Glutamatergic neuron (in vitro differentiated cells): ENCODE measurements around the gene SLC17A7. TPM values are rescaled to one million over a fixed set of nuclear protein-coding genes. Genes with fewer than 3 reads are reported as not detected.
"Not testable (repeated sequence)": the region's sequence is repeated elsewhere in the genome, so short reads cannot be mapped to it uniquely, and the experiment has no call there.

Source experiments
- DNase-seq: peaks from one replicate; pipeline ENCODE4 v3.0.0; 2022
- H3K27ac Mint-ChIP-seq: one replicate; pipeline ENCODE4 v1.8.0; 2020; ENCODE audit warnings: mild to moderate bottlenecking, mixed read lengths, inconsistent platforms; ENCODE audit not compliant: unreplicated experiment
- H3K27me3 Mint-ChIP-seq: one replicate; pipeline ENCODE4 v1.8.0; 2020; ENCODE audit warnings: mild to moderate bottlenecking, moderate library complexity, mixed read lengths, inconsistent platforms; ENCODE audit not compliant: unreplicated experiment
- H3K36me3 Mint-ChIP-seq: one replicate; pipeline ENCODE4 v1.8.0; 2020; ENCODE audit warnings: mild to moderate bottlenecking, mixed read lengths, inconsistent platforms; ENCODE audit not compliant: unreplicated experiment
- H3K4me1 Mint-ChIP-seq: one replicate; pipeline ENCODE4 v1.8.0; 2020; ENCODE audit warnings: mild to moderate bottlenecking, low read depth, mixed read lengths, inconsistent platforms; ENCODE audit not compliant: unreplicated experiment
- H3K4me3 Mint-ChIP-seq: one replicate; pipeline ENCODE4 v1.8.0; 2020; ENCODE audit warnings: mild to moderate bottlenecking, mixed read lengths, inconsistent platforms; ENCODE audit not compliant: unreplicated experiment
- H3K9me3 Mint-ChIP-seq: one replicate; pipeline ENCODE4 v1.8.0; 2020; ENCODE audit warnings: mild to moderate bottlenecking, moderate library complexity, mixed read lengths, inconsistent platforms; ENCODE audit not compliant: unreplicated experiment
- total RNA-seq: library from RNA; stranded (reverse); fragmentation: NEBNext Ultra II Directional; extraction: Animal tissue kit (Norgen Biotek cat#: 25700); gene quantifications from one replicate; pipeline ENCODE4 v1.2.1, GENCODE V29; 2021; ENCODE audit not compliant: unreplicated experiment
- TF ChIP-seq, protein P1 (sequence below): fragments of 200-600 bp; sonication (generic); IDR thresholded peaks from one replicate; pipeline ENCODE4 v1.5.0; 2021; ENCODE audit not compliant: partially characterized antibody, unreplicated experiment

SLC17A7 gene
- total RNA-seq, 1 donor from 2014 or later: 188 TPM

DNA sequence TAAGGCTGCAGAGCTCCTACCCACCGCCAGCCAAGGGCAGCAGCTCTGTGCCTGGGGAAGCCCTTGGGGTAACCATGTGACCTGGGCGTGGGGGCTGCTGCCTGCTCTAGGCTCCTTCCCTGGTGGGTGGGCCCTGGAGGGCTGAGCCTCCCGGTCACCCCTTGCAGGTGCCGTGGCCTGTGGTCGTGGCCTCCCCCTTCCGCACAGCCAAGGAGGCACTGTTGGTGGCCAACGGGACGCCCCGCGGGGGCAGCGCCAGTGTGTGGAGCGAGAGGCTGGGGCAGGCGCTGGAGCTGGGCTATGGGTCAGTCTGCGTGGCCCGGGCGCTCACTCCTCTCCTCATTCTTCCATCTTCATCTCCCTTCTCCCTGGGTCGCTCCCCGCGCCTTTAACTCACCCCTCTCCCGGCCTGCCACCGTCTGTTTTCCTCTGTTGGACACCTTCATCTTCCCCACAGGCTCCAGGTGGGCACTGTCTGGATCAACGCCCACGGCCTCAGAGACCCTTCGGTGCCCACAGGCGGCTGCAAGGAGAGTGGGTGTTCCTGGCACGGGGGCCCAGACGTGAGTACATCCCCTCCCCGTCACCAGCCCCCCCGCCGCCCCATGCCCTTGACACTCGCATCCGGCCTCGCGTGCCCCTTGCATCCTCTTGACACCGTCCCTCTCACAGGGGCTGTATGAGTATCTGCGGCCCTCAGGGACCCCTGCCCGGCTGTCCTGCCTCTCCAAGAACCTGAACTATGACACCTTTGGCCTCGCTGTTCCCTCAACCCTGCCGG is 22.8 kb upstream of the SLC17A7 start:
- peaks cover 5% of the 10 kb centered on the region for H3K4me1 Mint-ChIP-seq
- H3K9me3 Mint-ChIP-seq: peaks cover 2% of the 10 kb centered on the region
- TF ChIP-seq, protein P1, sequence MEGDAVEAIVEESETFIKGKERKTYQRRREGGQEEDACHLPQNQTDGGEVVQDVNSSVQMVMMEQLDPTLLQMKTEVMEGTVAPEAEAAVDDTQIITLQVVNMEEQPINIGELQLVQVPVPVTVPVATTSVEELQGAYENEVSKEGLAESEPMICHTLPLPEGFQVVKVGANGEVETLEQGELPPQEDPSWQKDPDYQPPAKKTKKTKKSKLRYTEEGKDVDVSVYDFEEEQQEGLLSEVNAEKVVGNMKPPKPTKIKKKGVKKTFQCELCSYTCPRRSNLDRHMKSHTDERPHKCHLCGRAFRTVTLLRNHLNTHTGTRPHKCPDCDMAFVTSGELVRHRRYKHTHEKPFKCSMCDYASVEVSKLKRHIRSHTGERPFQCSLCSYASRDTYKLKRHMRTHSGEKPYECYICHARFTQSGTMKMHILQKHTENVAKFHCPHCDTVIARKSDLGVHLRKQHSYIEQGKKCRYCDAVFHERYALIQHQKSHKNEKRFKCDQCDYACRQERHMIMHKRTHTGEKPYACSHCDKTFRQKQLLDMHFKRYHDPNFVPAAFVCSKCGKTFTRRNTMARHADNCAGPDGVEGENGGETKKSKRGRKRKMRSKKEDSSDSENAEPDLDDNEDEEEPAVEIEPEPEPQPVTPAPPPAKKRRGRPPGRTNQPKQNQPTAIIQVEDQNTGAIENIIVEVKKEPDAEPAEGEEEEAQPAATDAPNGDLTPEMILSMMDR: no peak
- no peak overlapping the region for H3K4me3 Mint-ChIP-seq
- DNase-seq: no peak
- H3K27ac Mint-ChIP-seq: no peak overlapping the region
- peaks cover 2% of the 10 kb centered on the region for H3K27me3 Mint-ChIP-seq
- H3K36me3 Mint-ChIP-seq: no peaks in the 10 kb centered on the region

DNA sequence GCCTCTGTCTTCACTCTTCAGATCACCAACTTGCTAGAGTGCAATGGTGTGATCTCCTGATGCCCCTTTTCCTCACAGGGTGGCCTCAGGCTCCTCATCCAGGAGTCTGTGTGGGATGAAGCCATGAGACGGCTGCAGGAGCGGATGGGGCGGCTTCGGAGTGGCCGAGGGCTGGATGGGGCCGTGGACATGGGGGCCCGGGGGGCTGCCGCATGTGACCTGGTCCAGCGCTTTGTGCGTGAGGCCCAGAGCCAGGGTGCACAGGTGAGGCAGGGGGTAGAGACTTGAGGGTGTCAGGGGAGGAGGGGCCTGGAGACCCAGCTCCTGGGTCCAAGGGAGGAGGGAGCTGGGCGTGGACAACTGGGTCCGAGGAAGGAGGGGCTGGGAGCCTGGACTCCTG is 21.2 kb upstream of the SLC17A7 start:
- Mint-ChIP-seq H3K36me3 (no peaks in the 10 kb centered on the region), H3K9me3 (peaks cover 2% of the 10 kb centered on the region), H3K4me3 (no peak overlapping the region), H3K4me1 (no peaks in the 10 kb centered on the region), H3K27me3 (no peaks in the 10 kb centered on the region), H3K27ac (peak overlapping the region; percentile 52)
- TF ChIP-seq, protein P1: no peak
- no peak for DNase-seq

DNA sequence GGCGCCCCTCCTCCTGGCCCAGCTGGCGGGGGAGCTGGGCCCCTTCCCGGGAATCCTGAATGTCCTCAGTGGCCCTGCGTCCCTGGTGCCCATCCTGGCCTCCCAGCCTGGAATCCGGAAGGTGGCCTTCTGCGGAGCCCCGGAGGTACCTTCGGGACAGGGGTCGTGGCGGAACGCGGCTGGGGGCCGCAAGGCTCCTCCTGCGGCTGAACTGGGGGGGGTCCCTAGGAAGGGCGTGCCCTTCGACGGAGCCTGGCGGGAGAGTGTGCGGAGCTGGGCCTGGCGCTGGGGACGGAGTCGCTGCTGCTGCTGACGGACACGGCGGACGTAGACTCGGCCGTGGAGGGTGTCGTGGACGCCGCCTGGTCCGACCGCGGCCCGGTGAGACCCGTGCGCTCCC is 20.3 kb upstream of the SLC17A7 start:
- H3K27me3 Mint-ChIP-seq: no peaks in the 10 kb centered on the region
- DNase-seq: no peak
- no peak overlapping the region for H3K4me3 Mint-ChIP-seq
- H3K9me3 Mint-ChIP-seq: peaks cover 2% of the 10 kb centered on the region
- H3K36me3 Mint-ChIP-seq: no peaks in the 10 kb centered on the region
- TF ChIP-seq, protein P1: no peak
- H3K27ac Mint-ChIP-seq: no peak overlapping the region
- H3K4me1 Mint-ChIP-seq: no peaks in the 10 kb centered on the region

DNA sequence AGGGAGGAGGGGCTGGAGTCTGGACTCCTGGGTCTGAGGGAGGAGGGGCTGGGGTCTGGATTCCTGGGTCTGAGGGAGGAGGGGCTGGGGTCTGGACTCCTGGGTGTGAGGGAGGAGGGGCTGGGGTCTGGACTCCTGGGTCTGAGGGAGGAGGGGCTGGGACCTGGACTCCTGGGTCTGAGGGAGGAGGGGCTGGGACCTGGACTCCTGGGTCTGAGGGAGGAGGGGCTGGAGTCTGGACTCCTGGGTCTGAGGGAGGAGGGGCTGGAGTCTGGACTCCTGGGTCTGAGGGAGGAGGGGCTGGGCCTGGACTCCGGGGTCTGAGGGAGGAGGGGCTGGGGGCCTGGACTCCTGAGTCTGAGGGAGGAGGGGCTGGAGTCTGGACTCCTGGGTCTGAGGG is 19.8 kb upstream of the SLC17A7 start:
- H3K27me3 Mint-ChIP-seq, H3K27ac Mint-ChIP-seq, H3K4me3 Mint-ChIP-seq, H3K36me3 Mint-ChIP-seq, DNase-seq, H3K4me1 Mint-ChIP-seq, H3K9me3 Mint-ChIP-seq: not testable (repeated sequence)

DNA sequence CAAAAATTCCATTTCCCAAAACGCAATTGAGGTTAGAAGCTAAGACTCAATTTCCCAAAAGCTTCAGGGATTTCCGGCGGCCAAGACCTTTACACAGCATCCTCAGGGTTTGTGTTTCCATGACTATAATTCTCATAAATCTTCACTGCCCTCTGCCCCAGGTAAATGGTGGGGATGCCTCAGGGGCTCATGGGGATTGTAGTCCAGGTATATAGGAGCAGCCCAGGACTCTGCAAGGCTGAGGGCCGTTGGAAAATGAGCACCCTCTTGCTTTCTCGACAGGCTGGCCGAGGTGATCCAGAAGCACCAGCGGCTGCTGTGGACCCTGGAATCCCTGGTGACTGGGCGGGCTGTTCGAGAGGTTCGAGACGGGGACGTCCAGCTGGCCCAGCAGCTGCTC is 18.1 kb upstream of the SLC17A7 start:
- H3K9me3 Mint-ChIP-seq: peaks cover 2% of the 10 kb centered on the region
- DNase-seq: no peak
- TF ChIP-seq, protein P1: no peak
- H3K27me3 Mint-ChIP-seq: no peaks in the 10 kb centered on the region
- H3K4me1 Mint-ChIP-seq: peaks cover 2% of the 10 kb centered on the region
- no peak overlapping the region for H3K27ac Mint-ChIP-seq
- no peak overlapping the region for H3K4me3 Mint-ChIP-seq
- no peaks in the 10 kb centered on the region for H3K36me3 Mint-ChIP-seq
